HG03520 (cell line): ENCODE results near the gene KLF3.
A peak's percentile ranks its signal among the peaks of the same experiment; 100 is the strongest.

ENCODE experiments used
- ATAC-seq: cut with Tn5 transposase; IDR thresholded peaks from one replicate; pipeline ENCODE4 v1.9.1; 2021; ENCODE audit warnings: mild to moderate bottlenecking, moderate library complexity; ENCODE audit not compliant: unreplicated experiment

KLF3 gene

DNA sequence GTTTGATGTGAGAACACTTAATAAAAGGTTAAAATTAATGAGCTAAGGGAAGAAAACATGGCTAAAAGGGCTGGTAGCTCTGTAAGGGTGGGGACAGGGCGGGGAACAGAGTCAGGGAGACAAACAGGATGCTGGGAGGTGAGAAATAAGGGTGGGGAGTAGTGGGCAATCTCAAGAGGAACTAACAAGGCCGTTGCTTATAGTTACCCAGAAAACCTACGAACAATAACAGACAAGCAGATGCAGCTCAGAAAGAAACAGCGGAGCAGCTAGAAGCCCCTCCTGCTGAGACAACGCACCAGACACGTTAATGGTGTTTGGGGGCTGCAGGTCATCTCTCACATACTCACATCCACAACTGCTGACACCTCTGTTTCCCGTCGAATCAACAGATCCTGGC lies 9.7 kb upstream of the KLF3 start:
- no peak for ATAC-seq

DNA sequence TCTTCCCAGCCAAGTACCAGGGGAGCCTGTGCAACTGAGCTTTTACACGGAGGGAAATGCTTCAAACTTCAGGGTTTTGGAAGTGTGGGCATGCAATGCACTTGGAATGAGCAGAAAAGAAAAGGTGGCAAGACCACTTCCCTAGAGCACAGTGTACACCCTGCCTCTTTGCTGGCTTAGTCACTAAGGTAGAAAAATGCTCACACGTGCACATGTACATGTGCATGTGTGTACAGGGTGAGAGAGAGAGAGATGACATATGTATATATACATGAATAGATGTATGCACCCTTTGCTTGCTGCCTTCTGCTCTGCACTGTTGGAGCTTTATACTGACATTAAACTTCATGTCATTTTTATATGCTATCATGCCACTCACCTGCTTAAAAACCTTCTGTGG lies 7.9 kb upstream of the KLF3 start:
- ATAC-seq: no peak

DNA sequence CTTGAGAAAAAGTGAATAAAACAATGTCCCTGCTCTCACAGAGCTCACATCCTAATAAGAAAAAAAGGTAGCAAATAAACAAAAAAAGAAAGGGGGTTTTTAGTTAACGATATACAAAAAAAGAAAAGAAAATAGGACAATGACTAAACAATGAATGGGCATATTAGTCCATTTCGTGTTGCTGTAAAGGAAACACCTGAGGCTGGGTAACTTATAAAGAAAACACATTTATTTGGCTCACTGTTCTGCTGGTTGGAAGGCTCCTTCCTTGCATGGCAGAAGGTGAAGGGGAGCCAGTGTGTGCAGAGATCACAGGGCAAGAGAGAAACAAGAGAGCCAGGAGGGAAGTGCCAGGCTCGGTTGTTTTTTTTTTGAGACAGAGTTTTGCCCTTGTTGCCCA lies 4.7 kb upstream of the KLF3 start:
- ATAC-seq: no peak

DNA sequence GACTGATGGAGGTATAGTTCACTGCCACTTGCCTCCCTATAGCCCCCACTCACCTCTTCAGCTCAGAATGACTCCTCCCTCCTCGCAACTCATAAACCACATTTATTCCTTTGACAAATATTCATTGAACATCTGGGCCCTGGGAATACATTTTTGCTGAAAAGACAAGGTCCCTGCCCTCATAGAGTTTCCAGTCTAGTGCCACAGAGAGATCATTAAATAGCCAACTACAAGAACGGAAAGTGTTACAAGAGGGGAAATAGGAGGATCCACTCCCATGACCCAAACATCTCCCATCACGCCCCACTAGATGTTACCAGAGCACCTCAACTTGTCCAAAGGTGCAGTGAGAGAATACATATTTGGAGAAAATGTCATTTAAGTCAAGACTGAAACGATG lies 3.2 kb upstream of the KLF3 start:
- no peak for ATAC-seq

DNA sequence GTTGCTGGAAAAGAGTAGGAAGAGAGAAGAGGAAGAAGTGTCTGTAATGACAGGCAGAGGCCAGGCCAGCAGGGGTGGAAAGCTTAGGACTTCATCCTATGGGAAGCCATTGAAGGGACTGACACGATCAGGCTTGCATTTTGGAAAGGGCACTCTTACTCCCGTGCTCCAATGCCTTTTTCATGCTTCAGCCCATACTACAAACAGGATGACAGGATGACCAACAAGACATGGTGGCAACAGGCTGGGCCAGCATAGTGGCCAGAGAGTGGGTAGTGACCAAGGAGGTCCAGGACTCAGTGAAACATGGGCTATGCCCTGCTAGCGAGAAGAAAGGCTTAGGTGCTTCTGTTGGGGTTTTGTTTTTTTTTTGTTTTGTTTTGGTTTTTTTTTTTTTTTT lies 2.6 kb upstream of the KLF3 start:
- no peak for ATAC-seq

DNA sequence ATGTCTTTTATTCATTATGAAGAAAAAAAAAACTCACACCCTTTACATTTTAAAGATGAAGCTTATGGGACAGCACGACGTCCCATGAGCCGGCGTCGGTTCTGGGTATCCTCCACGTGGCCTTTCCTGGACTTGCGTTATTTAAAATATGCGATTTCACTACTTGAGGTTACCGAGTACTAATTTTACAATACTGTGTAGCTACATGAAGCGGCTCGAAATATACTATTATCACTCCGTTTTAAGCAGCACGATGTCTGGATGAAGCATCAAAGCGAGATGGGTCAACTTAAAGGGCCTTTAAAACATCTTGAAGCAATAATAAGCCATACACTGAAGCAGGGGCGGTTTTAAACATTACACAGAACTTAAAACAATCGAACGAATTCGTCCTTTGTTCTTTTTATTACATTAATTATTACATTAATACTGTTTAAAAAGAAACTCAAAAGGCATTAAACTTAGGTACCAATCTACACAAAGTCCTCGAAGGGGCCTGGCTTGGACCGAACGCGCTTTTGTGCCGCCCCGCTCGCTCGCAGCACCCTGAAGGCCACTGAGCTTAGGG lies 1.4 kb upstream of the KLF3 start:
- no peak for ATAC-seq

DNA sequence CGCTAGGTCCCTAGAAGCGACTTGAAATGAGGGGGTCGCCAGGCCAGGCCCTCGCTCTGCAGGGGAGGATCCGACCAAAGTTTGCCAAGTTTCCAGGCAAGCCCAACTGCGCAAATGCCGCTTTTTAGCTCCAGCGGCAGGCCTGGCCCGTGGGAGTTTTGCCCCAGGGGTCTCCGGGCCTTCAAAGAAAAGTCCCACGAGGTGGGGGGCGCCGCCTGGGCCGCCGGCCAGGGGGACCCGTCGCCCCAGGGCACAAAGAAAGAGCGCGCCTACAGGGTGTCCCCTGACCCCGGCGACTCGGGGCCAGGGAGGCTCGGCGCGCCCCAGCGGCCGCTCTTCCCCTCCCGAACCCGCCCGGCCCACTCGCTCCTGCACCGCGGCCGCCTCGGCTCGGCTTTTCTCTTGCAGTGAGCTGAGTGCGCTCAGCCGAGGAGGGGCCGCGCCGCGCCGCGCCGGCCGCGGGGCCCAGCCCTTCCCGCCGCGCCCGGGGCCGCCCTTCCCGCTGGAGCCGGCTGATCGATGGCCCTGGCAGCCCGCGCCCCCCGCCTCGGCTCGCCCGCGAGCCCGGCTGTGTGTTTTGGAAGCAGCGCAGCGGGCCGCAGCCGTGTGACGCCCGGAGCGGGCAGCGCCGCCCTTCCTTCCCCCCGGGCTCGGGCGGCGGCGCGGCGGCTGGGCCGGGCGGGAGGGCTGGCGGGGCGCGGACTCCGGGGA lies 754 bp upstream of the KLF3 start:
- peak; percentile 46 for ATAC-seq

DNA sequence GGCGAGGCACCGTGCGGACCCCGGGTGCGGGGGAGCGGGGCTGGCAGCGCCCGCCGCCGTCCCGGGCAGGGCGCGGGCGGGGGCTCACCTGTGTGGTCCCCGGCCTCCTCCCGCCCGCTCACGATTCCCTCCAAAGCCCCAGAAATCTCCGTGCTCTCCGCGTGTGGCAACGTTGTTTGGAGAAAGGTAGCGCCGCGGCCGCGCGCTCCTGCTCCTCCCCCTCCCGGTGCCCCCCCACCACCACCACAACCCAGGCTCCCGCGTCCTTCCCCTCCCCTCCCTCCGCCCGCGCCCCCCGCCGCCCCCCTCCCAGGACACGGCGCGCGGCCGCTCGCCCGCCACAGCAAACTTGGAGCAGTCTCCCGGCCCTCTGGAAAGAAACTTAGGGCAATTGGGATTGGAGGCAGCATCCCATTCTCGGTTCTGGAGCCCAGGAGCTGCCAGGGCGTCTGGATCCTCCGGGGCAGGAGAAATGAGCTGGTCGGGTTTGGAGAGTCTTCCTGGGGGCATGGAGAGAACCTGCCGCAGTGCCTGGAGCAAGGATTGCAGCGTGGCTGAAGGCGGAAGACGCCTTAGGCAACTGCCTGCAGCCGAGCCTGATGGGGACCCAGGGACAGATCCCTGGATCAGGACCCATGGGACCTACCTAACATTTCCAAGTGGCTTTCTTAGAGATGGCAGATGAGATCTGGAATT lies 855 bp downstream of the KLF3 start:
- no peak for ATAC-seq

DNA sequence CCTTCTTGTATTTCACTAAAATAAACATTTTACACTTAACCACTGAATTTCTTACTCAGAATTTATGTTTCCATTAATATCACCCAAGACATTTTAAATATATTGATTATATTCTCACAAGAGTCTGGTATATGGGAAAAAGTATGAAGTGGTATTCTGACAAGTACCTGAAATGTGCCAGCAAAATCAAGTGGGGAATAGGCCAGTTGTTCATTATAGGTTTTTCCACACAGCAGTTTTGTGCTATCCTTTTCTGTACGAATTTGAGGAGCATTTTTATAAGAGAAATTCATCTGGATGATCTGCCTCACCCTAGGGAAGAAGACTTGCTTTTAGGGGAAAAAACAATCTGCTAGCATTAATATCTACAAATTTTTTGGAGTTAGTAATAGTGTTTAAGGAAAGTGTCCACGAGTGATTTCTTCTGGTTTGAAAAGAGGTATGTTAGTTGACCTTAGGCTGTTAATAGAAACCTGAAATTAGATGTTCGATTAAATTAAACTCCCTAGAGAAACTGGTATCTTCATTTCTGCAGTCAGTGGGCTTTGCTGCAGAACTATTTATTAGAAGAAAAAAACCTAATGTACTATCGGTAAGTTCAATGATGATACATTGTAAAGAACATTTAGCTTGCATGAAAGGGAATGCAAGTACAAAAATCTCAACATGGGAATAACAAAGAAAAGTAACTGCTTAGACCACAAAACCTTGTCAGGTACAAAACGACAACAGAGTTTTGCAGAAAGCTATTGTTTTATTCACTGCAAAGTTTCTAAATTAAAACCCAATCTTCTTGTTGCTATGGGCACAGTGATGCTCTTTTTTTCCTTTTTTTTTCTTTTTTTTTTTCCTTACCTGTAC lies 1.8 kb downstream of the KLF3 start:
- ATAC-seq: no peak

DNA sequence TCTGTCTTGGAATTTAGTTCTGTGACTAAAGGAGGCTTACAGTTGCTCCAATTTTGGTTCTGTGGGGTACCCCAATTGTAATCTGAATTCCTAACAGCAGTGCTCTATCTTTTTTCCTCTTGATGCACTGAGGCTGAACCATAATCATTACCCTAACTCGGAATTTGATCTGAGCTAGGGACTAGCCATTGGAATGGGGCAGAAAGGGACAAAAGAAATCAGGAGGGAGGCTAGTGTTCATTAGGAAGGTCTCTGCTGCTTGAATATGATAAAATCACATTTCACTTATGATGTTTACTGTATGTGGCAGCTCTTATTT lies 2.7 kb downstream of the KLF3 start:
- ATAC-seq: no peak

DNA sequence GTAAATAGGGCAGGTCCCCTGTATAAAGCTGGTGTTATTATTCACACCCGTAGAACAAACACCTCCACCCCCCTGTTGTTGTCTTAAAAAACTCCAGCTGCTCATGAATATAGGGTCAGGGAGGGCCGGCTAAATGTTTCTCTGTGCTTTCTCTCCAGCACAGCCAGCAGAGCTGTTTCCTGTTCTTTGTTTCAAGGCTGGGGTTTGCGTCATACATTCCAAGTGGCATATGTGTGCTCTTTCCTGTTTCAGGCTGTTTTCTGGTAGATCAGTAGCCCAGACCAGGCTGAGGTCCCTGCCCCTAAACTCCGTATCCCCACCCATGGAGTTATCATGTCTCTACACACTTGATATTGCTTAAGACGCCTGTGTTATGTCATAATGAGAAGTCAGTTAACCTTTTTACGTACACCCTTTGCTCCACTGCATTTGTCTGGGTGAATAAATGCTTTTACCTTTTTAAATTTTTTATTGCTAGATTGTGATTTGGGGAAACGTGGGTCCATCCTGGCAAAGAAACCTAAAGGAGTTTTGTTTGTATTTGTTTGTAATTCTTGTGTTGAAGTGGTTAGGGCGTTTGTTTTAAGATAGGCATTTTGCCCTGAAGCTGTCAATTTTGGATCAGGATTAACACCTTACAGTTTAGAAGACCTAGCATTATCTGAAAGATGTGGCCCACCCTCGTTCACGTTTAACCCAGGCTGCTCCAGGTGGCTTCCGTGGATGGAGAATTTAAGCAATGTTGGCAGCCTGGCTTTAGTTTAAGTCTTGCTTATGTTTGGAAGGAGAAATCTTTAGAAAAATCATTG lies 3.3 kb downstream of the KLF3 start:
- no peak for ATAC-seq

DNA sequence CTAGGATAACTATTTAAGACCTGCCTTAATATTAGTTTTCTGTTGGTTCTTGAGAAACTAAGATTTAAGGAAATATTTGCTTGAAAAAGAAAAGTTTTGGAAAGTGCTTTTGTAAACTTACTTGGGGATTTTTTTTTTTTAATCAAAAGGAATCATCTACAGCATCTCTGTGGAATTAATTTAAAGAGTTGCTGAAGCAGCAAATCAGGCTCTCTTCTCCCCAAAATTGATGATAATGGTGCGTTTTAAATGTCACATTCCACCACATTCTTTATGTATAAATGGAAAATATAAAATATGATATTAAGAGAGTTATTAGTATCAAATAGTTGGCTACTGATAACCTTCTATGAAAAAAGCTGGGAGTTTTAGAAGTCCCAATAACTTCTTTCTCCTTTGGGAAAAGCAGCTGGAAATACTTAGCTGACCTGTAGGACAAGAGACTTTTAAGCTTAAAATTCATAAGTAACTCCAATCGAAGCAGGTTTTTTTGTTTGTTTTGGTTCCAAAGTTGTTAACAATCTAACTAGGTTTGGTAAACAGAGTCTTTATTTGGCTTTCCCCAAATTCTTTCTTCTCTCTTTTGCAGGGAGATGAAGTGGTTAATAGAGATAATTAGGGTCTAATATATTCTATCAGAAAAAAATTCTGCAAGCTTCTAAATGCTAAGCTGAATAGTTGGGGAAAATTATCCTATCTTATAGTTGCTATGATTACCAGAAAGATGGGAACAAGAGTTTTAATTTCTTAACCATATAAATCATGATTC lies 4.4 kb downstream of the KLF3 start:
- ATAC-seq: no peak

DNA sequence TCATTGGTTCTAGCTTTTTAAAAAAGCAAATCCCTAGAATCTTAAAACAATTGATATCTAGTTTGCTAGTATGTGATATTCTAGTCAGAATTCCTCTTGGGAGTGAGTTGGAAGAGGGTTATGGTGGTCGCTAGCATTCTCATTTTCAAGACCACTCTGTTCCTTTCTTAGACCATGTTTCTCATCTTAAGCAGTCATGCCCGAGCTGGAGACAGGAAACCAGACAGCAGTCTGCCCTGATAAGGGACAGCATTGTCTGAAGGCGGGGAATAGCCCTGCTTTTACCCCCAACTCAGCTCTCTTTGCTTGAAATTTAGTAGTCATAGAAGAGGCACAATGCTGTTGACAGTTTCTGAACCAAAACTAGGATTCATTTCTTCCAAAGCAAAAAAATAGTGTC lies 5.2 kb downstream of the KLF3 start:
- no peak for ATAC-seq

DNA sequence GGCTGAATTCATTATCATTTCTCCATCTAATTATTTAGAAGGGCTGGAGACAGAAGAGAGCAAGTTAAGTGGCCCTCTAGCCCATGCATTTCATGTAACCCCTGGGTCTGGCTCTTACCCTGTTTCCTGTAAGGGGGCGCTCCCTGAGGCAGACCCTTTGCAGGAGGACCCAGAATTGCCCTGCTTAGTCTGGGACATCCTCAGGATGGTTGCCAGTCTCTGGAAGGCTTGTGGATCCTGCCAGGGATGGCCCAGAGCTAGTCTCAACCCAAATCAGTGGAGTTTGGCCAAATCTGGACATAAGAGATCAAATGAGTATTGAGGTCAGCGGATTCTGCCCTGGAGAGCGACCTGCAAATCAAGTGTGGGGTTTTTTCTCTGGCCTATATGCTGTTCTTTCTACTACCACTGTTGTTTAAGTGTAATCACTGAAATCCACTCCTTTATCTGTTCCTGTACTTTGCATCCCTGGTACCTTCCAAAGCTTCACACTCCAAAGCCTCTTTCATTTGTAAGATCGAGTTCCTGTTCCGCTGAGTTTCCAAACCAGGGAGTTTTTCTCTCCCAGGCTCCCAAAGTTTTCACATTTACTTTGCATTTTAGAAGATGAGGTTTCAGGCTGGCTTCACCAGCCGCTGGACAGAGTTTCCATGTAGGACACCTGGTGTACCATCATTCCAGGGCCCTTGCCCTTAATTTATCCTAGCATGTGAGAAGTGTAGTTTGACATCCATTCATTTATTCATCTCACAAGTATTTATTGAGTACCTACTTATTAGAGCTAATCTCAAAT lies 6.3 kb downstream of the KLF3 start:
- ATAC-seq: no peak

DNA sequence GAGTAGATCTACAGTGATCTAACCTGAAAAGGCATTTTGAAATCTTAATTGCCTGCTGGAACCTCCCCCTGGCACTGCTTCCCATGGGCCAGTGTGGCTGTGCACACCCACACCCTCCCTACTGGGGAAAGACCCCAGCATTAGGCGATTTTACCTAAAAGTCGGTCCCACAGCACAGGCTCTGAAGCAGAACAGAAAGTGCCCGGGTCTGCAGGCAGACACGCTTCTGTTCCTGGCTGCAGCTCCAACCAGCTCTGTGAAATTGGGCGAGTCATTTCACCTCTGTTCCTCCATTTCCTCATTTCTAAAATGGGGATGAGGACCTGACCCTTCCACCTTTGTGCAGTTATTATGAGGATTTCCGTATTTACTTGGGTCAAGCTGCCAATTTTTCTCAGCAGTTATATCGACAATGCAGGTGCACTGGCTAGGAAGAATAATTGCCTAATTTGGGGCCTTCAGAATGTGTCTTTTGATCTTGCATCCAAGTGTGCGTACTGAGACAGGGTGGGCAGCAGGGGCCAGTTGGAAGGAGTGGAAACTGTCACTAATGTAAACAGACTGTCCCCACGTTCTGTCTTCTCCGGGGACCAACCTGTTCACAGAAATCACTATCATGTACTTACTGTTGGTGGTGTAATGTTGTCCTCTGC lies 7.1 kb downstream of the KLF3 start:
- ATAC-seq: no peak

DNA sequence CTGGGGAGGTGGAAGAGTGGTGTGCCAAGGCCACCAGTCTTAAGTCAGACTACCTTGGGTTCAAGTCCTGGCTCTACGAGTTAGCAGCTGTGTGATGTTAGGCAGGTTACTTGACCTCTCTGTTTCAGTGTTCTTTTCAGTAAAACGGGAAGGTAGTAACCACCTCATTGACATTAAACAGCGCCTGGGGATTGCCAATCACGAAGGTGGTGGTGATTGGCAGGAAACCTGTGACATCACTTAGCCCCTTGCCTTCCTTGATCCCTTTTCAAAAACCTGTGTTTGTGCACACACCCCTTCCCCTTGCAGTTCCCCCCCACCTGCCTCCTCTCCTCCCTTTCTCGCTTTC lies 7.6 kb downstream of the KLF3 start:
- no peak for ATAC-seq

DNA sequence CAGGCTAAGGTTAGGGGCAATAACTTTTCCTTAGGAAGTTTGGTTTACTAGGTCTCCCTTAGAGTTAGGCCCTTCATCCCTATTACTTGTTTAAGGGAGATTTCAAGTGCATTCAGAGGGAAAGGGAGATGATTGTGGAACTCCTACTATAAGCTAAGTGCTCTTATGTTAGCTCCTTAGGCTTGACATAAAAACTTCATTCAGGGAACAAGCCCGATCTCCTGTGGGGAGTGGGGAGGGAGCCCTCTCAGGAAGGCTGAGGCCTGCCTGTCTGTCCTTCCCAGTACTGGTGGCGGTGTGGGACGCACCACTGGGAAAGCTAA lies 8.0 kb downstream of the KLF3 start:
- no peak for ATAC-seq

DNA sequence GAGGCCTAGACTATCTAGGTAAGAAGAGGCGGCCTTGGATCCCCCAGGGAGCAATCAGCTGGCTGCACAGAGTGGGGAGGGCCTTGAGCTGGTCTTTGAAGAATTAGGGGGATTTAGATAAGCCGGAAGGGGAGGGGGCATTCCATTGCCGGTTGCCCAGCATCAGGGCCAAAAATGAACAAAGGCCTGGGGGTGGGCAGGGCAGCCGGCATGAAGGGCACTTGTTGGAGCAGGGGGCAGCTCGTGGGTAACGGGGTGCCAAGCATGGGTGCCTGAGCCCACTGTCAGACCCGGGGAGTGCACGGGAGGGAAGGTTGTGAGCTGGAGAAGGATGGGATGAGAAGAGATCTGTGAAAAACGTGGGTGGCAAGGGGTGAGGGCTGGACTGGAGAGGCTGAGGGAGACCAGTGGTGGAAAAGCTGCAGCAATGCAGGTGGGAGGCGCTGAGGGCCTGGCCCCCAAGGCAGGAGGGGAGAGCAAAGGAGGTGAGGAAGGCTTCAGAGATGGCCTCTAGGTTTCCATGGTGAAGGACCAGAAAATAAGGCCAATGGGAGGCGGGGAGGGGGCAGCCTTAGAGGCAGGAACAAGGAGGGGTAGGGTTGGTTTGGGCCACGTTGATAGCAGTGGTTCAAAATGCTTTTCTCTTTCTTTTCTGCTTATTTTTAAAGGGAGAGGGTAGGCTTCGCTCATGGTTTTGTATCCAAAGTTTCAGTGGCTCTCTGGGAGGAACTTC lies 8.6 kb downstream of the KLF3 start:
- no peak for ATAC-seq
